ENCODE results near the gene WWOX.
"Not testable (repeated sequence)": the region's sequence is repeated elsewhere in the genome, so short reads cannot be mapped to it uniquely, and the experiment has no call there.

GRCh38 chr16:78514888-78515287 lies 415.4 kb downstream of the WWOX start:
- not testable (repeated sequence) for TF ChIP-seq CTCF (conservative IDR thresholded peaks at IDR 0.05 in 1 of 2, IDR thresholded peaks at IDR 0.05 in 1 of 2; ENCODE audit: extremely low read depth in 1 of 2, insufficient read depth in 1 of 2, low read depth in 1 of 2, low read length in 2 of 2); EZH2 (IDR thresholded peaks at IDR 0.05; ENCODE audit: borderline replicate concordance, low read length)

Data from mammary epithelial cell (primary cell).